GM06990 (cell line): ENCODE results near the gene STARD9.

Experiments
- DNase-seq: peaks from one replicate; pipeline ENCODE4 v3.0.0-alpha.2; 2011; ENCODE audit not compliant: insufficient read length; ENCODE audit errors: extremely low read depth
- H3K27me3 ChIP-seq: replicated peaks from 2 replicates; pipeline ENCODE4 v1.6.0; 2011; ENCODE audit warnings: low read length; ENCODE audit not compliant: control insufficient read depth, insufficient read depth
- H3K36me3 ChIP-seq: 2 replicates; pipeline ENCODE4 v1.5.1; 2011; ENCODE audit warnings: low read length; ENCODE audit not compliant: control insufficient read depth, insufficient read depth
- H3K4me3 ChIP-seq: replicated peaks from 2 replicates; pipeline ENCODE4 v1.5.1; 2011; ENCODE audit warnings: low read depth, mild to moderate bottlenecking, control low read depth, low read length
- CTCF ChIP-seq: IDR thresholded peaks from 2 replicates; pipeline ENCODE4 v1.5.1; 2011; ENCODE audit warnings: low read length, control low read depth, mild to moderate bottlenecking, inconsistent platforms; ENCODE audit not compliant: insufficient read depth, poor library complexity, severe bottlenecking

Gene STARD9

GRCh38 chr15:42728560-42728959 lies 153.2 kb downstream of the STARD9 start:
- no peak for DNase-seq
- H3K36me3 ChIP-seq: peaks cover 52% of the 10 kb centered on the region
- no peaks in the 10 kb centered on the region for H3K27me3 ChIP-seq
- no peak overlapping the region for H3K4me3 ChIP-seq
- TF ChIP-seq CTCF: no peak

- Histone ChIP-seq H3K4me3 (no peak overlapping the region), H3K36me3 (peaks cover 52% of the 10 kb centered on the region), H3K27me3 (no peaks in the 10 kb centered on the region)
- no peak for TF ChIP-seq CTCF
- DNase-seq: no peak
Measured at GRCh38 chr15:42728972-42729371, 153.6 kb downstream of the STARD9 start.

- no peak for TF ChIP-seq CTCF
- peaks cover 48% of the 10 kb centered on the region for H3K36me3 ChIP-seq
- H3K27me3 ChIP-seq: no peaks in the 10 kb centered on the region
- H3K4me3 ChIP-seq: no peak overlapping the region
- DNase-seq: no peak
Measured at GRCh38 chr15:42729409-42729808, 154.0 kb downstream of the STARD9 start.

- H3K36me3 ChIP-seq: peaks cover 43% of the 10 kb centered on the region
- DNase-seq: no peak
- no peak for TF ChIP-seq CTCF
Measured at GRCh38 chr15:42730135-42730534, 154.7 kb downstream of the STARD9 start.

GRCh38 chr15:42730536-42730935 lies 155.1 kb downstream of the STARD9 start:
- TF ChIP-seq CTCF: no peak
- peaks cover 41% of the 10 kb centered on the region for H3K36me3 ChIP-seq

More at GRCh38 chr15:42730135-42730534, 154.7 kb downstream of the STARD9 start:
- no peak overlapping the region for H3K4me3 ChIP-seq
- H3K27me3 ChIP-seq: no peaks in the 10 kb centered on the region

GRCh38 chr15:42731461-42731860 lies 156.1 kb downstream of the STARD9 start:
- peaks cover 36% of the 10 kb centered on the region for H3K36me3 ChIP-seq
- TF ChIP-seq CTCF: no peak
- no peak for DNase-seq
- no peak overlapping the region for H3K4me3 ChIP-seq
- H3K27me3 ChIP-seq: no peaks in the 10 kb centered on the region

More at GRCh38 chr15:42730536-42730935, 155.1 kb downstream of the STARD9 start:
- no peak for DNase-seq
- Histone ChIP-seq H3K4me3 (no peak overlapping the region), H3K27me3 (no peaks in the 10 kb centered on the region)
